Activated CD8-positive, alpha-beta memory T cell treated with anti-CD3 and anti-CD28 coated beads, Interleukin-2, amount 50 U/mL, for 24 hours (primary cell): Measurements from ENCODE around the gene LRRC4B.

Experiments
- DNase-seq: peaks from one replicate; pipeline ENCODE4 v3.0.0-alpha.2; 2020; ENCODE audit errors: extremely low read depth

Gene LRRC4B

DNA sequence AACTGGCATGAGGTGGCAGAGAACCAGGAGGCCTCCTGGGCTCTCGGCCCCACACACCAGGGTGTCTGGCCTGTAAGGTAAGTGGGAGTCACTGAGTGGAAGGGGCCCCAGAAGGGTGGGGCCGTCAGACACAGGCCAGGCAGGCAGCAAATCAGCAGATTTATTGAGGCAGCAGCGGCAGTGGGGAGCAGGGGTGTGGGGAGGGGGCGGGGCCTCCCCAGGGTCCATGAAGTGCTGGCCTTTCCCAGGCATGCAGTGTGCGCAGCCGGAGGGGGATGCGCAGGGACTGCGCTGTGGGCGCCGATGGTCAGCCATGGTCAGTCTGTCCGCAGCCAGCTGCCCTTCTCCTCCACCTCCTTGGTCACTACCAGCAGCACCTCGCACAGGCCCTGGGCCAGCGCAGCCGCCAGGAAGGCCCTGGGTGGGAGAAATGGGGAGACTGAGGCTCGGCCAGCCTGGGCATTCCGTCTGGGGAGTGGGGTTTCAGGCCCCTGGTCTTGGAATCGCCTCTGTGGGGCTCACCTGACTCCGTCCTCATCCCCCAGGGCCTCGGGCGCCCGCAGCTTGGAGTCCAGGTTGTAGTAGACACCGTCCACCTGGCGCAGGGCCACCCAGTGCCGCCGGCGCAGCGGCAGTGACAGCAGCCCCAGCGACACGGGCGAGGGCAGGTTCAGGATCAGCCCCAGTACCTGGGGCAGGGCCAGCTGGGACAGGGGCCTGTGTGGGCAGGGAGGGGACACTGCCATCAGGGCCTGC lies 62.2 kb downstream of the LRRC4B start:
- no peak for DNase-seq

DNA sequence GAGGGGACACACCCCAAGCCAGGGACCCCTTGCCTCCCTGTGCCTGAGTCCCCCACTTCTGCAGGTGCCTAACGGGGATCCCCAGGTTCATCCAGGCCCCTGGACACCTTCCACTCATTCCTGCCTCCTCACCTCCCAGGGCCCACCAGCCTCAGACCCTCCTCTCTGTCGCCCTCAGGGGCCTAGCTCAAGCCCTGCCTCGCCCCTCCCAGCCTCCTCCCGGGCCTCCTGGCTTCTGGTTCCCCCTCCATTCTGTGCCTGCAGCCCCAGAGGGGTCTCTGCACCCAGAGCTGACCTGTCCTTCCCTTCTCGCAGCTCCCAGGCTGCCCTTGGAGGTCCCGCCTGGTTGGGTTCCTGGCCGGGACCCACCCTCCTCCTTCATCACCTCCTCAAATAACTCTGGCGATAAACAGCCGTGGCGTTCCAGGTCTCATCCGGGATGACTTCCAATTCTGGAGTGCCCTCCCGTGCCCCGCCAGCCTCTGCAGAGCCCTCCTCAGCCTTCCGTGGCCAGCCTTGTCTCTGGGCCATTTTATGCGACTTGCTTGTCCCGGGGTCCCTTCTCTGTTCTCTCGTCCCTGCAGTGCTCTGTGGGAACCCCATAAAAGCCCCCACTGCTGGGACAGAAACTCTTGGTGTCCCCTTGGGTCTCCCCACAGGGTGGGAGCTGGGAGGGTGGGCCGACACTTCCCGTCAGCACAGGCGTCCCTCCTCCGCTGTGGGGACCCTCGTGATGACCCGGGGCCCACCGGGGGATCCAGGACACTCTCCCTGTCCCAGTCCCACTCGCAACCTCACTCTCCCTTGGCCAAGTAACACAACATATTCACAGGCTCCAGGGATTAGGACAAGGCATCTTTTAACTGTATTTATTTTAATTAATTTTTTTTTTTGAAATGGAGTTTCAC lies 66.4 kb downstream of the LRRC4B start:
- DNase-seq, result no peak

DNA sequence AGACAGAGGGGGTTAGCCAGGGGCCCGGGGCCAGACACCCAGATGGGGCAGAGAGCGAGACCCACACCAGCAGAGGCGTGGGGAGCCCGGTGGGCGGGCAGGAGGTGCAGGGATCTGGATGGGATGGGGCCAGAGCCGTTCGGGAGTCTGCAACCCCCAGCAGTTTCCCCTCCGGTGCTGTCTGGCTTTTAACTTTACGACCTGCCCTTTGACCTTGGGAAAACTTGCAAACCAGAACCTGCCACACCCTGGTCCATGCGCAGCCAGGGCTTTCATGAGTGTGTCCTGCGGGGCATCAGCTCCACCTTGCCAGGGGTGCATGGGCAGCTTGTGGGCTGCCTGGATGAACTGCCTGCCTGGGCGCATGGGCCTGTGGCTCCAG lies 67.1 kb downstream of the LRRC4B start:
- DNase-seq, result no peak

DNA sequence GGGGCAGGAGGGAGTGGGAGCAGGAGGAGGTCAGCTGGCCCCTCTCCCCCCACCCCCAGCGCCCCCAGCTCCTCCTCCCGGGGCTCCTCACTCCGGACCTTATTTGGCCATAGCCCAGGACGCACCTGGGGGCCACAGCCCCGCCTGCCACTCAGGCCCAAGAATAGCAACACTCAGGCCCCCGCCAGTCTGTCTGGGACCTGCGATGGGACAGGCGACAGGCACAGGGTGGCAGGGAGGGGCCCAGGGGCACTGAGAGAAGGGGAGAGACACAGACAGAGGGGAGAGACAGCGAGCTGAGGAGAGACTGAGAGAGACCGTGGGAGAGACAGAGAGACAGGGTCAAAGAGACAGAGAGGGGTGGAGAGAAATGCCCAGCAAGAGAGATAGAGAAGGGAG lies 67.5 kb downstream of the LRRC4B start:
- no peak for DNase-seq

DNA sequence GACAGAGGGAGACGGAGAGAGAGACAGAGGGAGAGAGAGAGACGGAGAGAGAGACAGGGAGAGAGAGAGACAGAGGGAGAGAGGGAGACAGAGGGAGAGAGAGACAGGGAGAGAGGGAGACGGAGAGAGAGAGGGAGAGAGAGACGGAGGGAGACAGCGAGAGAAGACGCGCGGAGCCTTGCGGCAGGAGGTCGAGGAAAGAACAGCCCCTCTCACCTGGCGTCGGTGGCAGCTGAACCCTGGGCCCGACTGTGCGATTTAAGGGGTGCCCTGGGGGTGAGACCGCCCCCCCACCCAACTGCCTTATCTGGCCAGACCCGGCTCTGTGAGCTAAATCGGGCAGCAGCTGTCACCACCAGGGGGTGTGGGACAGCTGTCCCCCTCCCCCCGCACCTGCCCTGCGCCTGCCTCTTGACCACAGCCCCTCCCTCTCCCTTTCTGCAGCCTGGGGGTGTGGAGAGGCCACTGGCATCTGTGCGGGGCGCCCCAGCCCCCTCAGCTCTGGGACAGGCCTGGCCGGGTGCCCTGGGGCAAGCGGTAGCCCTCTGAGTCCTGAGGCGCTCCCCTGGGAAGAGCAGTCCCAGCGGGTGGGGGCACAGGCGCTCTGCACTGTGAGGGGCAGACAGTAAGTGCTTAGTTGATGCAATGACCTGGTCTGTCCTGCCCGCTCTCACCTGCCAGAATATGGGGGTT lies 68.0 kb downstream of the LRRC4B start:
- no peak for DNase-seq

DNA sequence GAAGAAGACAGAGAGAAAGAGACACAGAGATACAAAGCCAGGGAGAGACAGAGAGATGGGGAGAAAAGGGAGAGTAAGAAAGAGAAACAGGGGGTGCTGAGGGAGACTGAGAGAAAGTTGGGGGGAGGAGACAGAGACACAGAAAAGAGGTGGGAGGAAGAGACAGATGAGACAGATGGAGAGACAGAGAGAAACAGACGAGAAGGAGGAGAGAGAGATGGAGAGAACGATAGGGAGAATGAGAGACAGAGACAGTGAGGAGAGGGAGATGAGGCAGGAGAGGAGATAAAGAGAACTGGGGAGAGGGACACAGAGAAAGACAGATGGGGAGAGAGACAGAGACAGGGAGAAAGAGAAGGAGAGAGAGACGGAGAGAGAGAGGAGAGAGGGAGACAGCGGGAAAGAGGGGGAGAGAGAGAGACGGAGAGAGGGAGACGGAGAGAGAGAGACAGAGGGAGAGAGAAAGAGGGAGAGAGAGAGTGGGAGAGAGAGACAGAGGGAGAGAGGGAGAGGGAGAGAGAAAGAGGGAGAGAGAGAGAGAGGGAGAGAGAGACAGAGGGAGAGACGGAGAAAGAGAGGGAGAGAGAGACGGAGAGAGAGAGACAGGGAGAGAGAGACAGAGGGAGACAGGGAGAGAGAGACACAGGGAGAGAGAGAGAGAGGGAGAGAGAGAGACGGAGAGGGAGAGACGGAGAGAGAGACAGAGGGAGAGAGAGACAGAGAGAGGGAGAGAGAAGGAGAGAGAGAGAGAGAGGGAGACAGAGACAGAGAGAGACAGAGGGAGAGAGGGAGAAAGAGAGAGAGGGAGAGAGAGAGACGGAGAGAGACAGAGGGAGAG lies 69.8 kb downstream of the LRRC4B start:
- DNase-seq, result no peak

DNA sequence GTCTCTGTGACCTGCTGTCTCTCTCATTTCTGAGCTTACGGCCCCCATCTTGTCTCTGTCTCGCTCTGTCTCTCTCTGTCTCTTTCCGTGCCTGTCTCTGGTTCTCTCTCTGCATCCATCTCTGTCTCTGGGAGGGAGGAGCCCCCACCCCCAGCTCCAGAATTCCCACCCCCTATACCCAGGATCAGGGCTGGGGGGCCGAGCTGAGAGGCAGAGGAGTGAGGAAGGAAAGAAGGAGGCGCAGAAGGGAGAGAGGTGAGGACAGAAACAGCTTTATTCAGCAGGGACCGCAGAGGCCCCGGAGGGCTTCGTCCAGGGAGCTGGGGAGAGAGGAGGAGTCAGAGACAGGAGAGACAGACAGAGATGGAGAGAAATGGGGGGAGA lies 71.2 kb downstream of the LRRC4B start:
- DNase-seq, result no peak

DNA sequence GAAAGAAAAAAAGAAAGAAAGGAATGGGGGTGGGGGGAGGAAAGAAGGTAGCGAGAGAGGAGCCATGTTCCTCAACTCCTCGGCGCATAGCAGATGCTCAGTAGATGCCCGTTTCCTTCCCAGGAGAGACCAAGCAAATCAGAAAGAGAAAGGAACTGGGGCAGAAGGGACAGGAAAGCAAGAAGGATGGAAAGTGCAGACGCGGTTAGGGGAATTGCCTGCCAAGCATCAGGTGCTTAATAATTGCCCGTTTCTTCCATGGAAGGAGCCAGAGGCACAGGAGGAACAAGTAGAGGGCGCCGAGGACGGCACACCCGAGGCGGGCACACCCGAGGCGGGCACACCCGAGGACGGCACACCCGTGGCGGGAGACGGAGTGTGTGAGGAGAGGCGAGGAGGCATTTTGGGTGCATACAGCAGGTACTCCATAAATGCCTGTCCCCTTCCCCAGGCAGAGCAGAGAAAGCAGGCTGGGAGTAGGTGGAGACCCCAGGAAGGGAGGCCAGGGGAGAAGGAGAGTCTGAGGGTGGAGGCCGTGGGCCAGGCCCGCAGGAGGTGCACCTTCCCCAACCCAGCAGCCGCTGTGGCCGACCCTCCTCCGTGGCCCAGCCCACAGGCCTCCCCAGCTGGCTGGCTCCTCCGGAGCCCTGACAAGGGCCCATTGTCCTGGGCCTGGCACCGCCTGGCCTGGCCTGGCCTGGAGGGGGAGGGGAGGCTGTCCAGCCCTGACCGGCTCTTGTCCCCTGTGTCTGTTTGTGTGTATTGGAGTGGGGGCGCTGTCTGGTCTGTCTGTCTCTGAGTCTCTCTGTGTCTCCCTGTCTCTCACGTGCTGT lies 71.8 kb downstream of the LRRC4B start:
- no peak for DNase-seq

DNA sequence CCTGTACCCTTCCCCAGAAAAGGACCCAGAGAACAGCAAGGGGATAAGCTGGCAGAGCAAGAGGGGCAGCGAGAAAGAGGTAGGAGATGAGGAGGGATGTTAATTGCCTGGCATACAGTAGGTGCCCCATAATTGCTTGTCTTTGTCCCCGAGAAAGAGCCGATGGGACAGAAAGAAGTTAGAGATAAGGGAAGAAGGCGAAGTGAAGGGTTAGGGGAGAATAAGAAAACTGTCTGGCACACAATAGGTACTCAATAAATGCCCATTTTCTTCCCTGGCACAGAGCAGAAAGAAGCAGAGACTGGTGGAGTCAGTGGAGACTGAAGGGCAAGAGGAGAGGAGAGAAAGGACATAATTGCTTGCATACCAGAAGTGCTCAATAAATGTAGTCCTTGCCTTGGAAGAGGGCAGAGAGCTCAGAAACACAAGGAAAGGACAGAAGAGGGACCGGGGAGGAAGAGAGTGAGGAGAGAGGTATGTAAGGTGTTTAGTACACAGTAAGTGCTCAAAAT lies 73.2 kb downstream of the LRRC4B start:
- DNase-seq, result no peak

DNA sequence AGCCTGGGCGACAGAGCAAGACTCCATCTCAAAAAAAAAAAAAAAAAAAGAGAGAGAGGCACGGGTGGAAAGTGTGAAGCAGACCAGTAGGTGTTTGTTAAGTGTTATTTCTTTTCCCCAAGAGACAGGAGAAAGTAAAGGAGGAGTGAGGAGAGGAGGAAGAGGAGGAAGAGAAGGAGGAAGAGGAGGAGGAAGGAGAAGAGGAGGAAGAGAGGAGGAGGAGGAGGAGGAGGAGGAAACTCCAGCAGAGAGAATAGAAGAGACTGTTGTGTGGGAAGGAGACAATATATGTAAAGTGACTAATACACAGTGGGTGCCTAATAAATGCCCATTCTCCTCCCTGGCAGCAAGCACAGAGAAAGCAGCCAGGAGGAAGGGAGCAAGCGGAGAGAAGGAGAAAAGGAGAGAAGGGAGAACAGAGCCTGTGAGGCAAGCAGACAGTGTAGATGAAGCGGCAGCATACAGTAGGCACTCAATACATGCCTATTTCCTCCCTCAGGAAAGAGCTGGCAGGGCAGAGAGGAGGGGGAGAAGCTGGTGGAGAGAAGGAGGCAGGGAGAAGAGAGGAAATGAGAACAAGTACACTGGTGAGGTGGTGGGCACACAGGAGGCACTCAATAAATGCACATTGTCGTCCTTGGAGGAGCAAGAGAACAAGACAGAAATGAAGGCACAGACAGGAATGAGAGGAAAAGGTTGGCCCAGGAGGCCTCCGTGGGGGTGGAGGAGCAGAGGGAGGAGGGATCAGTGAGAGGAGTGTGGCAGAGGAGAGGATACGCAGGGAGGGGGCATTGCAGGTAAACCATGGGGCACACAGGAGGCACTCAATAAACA lies 73.8 kb downstream of the LRRC4B start:
- no peak for DNase-seq

DNA sequence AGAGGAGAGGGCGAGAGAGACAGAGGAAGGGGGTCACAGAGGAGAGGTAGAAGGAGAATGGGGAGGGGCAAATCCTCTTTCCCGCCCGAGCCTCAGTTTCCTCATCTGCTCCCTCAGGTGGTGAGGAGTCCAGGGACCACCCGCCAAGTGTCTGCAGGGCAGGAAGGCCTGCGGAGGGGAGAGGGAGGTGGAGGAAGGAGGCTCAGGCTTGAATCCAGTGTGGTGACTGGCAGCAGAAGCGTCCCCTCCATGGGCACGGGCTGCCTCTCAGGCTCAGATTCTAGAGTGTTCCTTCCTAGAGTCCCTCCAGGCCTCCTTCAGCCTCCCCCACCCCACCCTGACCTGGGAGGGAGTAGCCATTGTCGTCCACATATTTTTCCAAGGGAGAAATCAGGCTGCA lies 75.1 kb downstream of the LRRC4B start:
- no peak for DNase-seq

DNA sequence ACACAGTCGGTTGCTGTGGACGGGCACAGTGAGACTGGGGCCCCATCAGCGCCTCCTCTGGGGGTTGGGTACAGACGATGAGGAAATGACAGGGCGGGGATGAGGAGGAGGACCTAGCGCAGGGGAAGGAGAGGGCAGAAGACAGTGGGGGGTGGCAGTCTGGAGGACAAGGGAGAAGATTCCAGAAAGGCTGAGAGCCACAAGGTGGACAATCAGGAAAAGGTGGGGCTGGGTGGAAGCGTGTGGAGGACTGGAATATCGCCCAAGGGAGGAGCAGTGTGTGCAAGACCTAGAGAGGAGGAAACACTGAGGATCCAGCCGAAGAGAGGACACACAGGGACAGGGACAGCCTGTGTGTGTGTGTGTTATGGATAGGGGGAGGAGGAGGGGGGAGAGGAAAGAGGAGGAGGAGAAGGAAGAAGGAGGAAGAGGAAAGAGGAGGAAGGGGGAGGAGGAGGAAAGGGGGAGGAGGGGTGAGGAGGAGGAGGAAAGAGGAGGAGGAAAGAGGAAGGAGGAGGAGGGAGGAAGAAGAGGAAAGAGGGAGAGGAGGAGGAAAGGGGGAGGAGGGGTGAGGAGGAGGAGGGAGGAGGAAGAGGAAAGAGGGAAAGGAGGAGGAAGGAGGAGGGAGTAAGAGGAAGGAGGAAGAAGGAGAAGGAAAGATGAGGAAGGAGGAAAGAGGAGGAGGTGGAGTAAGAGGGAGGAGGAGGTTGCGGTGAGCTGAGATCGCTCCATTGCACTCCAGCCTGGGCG lies 75.8 kb downstream of the LRRC4B start:
- DNase-seq, result no peak

DNA sequence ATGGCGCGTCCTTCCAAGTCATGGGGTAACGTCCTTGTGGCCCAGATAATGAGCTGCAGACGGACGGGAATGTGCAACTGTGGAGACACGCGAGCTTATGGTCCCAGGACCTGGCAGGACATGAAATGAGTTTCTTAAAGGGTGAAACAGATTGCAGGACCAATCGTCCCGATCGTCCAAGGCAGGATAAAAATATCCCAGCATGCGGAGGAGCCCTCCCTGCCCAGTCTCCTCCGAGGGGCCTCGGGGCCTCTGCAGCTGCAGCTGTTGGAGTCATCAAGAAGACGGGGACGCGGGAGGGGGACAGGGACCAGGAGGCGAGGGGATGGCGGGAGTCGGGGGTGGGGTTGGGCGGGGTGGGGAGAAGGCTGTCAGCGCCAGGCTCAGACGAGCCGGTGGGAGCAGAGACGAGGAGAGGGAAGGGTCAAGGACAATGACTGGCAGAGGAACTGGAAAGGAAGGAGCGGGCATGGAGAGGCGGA lies 77.2 kb downstream of the LRRC4B start:
- no peak for DNase-seq

DNA sequence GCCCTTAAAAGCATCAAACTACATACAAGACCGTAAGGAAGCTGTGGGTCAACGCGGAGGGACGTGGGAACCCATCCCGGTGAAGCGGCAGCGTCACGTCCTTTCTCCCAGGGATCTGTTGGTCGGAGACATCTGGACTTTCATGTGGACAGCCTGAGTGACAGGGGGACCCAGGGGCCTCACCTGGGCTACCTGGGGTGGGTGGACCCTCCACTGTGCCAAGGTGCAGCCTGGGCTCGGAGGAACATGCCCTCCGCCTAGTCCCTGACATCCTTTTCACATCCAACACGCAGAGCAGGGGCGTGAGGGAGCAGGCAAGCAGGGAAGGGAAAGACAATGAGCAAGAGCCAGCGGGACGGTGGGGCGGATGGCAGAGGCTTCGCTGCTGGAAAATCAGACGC lies 77.8 kb downstream of the LRRC4B start:
- no peak for DNase-seq

DNA sequence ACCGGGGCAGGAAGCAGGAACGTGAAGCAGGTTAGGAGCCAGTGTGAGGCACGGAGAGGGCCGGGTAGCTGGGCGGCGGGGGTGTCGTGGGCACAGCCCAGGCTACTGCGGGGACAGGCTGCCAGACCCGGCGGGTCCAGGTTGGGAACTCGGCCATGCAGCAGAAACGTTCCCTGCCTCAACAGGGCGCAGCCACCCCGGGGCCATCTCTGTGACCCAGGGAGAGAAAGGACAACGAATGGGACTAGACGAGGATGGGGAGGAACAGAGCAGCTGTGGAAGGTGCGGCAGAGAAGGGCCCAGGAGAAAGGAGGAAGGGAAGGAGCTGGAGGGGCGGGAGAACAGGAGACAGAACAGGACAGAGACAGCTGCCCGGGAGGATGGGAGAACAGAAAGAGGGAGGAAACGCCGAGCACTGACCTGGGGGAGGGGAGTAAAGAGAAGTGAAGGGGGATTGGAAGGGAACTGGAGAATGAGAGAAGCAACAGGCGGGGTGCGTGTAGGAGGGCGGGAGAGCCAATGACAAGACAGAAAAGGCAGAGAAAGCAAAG lies 78.7 kb downstream of the LRRC4B start:
- DNase-seq, result no peak

DNA sequence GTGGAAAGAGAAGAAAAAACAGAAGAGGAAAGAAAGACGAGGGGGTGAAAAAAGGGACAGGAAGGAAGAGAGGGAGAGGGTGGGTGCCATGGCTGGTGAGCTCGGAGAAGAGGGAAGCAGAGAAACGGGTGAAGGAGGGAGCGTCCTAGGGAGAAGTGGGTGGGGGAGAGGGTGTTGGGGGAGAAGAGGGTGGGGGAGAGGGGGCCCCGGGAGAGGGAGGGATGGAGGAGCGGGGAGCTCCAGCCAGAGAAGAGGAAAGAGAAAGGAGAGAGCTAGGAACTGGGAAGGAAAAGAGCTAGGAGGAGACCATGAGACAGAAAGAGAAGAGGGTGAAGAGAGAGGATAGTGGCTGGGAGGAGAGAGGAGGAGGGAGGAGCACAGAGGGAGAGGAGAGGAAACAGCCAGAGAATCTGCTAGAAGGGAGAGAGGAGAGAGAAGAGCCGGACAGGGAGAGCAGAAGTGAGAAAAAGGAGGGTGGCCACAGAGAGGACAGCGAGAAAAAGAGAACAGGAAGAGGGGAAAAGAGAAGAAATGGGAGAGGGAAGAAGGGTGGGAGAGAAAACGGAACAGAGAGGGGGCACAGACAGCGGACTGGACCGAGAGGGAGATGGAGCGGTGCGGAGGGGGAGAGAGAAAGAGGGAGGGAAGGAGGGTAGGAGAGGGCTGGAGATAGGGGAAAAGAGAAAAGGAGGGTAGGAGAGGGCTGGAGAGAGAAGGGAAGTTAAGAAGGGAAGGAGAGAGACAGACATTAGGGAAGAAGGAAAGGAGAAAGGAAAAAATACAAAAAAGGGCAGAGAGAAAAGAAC lies 79.6 kb downstream of the LRRC4B start:
- no peak for DNase-seq

DNA sequence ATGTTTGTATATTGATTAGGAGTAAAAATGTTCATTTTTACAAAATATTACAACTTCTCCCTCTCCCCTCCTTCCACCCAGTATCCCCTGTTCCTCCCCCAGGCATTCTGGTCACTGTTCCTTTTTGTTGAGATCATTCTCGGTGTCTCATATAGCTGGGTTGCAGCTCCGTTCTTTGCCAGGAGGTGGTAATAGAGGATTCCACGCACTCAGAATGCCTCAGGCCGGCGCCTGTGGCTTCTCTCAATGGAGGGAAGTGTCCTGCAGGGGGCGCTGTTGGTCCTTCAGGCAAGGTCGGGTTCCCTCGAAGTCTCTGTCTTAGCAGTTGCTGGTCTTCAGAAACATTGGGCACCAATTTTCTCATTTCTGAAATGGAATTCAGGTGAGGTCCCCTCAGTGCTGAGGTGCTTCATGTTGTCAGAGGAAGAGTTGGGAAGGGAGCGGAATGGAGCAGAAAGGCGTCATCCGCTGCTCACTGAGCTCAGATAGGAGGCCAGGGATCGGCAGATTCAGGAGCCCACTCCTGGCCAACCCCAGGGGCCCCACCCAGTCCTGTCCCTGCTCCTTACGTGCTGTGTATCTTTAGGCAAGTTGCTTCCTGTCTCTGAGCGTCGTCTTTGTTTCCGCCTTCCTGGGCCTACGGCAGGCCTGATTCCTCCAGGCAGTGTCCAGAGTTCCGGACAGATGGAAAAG lies 81.3 kb downstream of the LRRC4B start:
- peak; percentile 28 for DNase-seq
